ENCODE measurements around the gene FAM221A. TPM values are rescaled to one million over a fixed set of nuclear protein-coding genes. Genes with fewer than 3 reads are reported as not detected.

FAM221A gene
- total RNA-seq, 4 donors from 2014 or later: 2.2 to 3.8 (median 2.5) TPM

DNA sequence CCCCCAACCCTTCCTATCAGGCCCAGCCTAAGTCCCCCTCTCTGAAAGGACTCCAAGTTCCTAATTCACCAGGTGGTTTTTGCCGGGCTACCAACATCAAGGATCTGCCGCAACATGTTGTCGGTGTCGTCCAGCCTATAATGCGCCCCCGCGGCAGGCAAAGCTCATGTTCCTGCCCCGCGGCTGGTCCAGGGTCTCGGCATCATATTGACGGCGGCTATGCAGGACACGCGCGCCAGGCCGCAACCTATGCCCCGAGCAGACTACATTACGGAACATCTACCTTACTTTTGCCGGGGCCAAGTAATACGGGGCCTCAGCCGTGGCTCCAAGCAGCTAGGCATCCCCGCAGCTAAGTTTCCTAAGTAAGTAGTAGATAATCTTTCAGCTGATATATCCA lies 24.6 kb upstream of the FAM221A start:
- Histone ChIP-seq H3K27me3 (no peaks in the 10 kb centered on the region), H3K27ac (no peak overlapping the region), H3K4me1 (no peaks in the 10 kb centered on the region), H3K9me3 (no peaks in the 10 kb centered on the region), H3K36me3 (no peaks in the 10 kb centered on the region), H3K4me3 (no peak overlapping the region)
- DNase-seq: no peak
- intact Hi-C loops (cut with DNase I; ENCODE audit: low total_unique reads) (no loop called here), in situ Hi-C loops (cut with MboI; ENCODE audit: low sequenced_read_pairs in 4 of 4) (no loop called here)
- ATAC-seq: no peak
- no peak for TF ChIP-seq CTCF (IDR thresholded peaks at IDR 0.05 in 4 of 5, conservative IDR thresholded peaks at IDR 0.05 in 1 of 5)
- no peak for TF ChIP-seq POLR2A (IDR thresholded peaks at IDR 0.05)

DNA sequence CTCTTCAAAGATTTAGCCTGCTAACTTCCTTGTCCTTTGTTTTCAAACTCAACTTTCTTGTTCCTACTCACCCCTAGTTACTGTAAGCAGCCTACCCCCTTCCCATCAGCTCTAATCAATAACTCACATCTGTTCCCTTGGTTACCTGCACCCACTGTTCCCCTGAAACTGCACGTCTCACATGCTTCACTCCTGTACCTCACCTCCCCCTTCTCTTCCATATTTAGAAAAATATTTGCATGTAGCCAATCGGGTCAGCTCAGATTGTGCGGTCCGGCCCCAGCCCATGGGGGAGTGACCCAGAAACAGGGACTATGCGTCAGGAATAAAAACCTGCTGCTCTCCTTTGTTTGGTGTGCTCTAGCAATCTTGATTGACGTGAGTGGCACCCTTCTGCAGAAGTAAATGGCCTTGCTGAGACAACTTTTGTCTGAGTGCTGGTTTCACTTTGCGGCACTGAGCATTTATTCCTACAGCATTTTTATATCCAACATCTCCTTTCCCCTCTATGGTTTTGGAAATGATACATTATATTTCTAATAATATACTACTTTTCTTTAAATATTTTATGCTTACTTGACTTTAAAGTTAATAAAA lies 21.1 kb upstream of the FAM221A start:
- ATAC-seq (no peak), DNase-seq (no peak)
- no peaks in the 10 kb centered on the region for H3K4me1 ChIP-seq
- intact Hi-C loops (cut with DNase I; ENCODE audit: low total_unique reads): no loop called here
- no peak overlapping the region for H3K27ac ChIP-seq
- no peaks in the 10 kb centered on the region for H3K36me3 ChIP-seq
- H3K27me3 ChIP-seq: no peaks in the 10 kb centered on the region
- in situ Hi-C loops (cut with MboI; ENCODE audit: low sequenced_read_pairs in 4 of 4): no loop called here
- no peaks in the 10 kb centered on the region for H3K9me3 ChIP-seq
- TF ChIP-seq CTCF (IDR thresholded peaks at IDR 0.05 in 4 of 5, conservative IDR thresholded peaks at IDR 0.05 in 1 of 5) (no peak), POLR2A (IDR thresholded peaks at IDR 0.05) (no peak)
- H3K4me3 ChIP-seq: no peak overlapping the region

DNA sequence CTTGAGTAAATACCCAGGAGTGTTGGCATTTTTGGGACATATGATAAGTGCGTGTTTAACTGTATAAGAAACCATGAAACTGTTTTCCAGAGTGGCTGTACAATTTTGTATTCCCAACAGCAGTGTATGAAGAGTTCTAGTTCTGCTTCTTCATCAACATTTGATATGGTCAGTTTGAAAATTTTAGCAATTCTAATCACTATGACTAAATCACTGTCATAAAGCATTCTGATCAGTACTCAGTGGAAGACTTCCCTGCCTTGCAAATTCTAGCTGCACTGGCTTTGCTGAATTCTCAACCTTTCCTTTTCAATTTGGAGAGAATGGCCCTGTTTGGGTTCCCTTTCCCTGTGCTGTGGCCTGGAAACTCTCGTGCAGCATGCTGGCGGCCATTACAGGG lies 18.6 kb upstream of the FAM221A start:
- TF ChIP-seq CTCF (IDR thresholded peaks at IDR 0.05 in 4 of 5, conservative IDR thresholded peaks at IDR 0.05 in 1 of 5) (no peak), POLR2A (IDR thresholded peaks at IDR 0.05) (no peak)
- no peaks in the 10 kb centered on the region for H3K36me3 ChIP-seq
- intact Hi-C loops (cut with DNase I; ENCODE audit: low total_unique reads) (no loop called here), in situ Hi-C loops (cut with MboI; ENCODE audit: low sequenced_read_pairs in 4 of 4) (no loop called here)
- H3K27me3 ChIP-seq: no peaks in the 10 kb centered on the region
- ATAC-seq: no peak
- H3K27ac ChIP-seq: no peak overlapping the region
- H3K4me3 ChIP-seq: no peak overlapping the region
- H3K9me3 ChIP-seq: no peaks in the 10 kb centered on the region
- DNase-seq: no peak
- H3K4me1 ChIP-seq: no peaks in the 10 kb centered on the region

DNA sequence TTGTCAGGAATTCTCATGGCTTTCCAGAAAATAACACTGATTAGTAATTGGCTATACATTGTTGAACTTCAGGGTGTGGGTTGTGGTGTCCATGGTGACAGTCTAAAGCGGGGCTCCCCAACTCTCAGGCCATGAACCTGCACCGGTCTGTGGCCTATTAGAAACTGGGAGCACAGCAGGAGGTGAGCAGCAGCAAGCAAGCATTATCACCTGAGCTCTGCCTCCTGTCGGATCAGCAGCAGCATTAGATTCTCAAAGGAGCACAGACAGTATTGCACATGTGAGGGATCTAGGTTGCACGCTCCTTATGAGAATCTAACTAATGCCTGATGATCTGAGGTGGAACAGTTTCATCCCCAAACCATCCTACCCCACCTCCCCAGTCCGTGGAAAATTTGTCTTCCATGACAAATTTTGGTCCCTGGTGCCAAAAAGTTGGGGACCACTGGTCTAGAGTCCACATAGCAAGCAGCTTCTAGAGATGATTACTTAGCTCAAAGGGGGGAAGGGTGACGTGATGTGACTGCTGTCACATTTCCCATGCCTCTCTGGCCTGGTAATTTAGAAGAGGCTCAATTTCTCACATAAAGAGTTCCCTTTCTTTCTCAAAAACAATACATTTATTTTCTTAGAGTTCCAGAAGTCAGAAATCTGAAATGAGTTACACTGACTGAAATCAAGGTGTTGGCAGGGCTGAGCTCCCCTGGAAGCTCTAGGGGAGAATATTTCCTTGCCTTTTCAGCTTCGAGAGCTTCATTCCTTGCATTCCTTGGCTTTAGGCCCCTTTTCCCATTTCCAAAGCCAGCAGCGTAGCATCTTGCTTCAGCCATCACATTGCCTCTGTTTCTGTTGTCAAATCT lies 17.6 kb upstream of the FAM221A start:
- Histone ChIP-seq H3K27ac (no peak overlapping the region), H3K9me3 (no peaks in the 10 kb centered on the region), H3K36me3 (no peaks in the 10 kb centered on the region), H3K27me3 (no peaks in the 10 kb centered on the region), H3K4me1 (no peaks in the 10 kb centered on the region), H3K4me3 (no peak overlapping the region)
- TF ChIP-seq POLR2A (IDR thresholded peaks at IDR 0.05): no peak
- no peak for TF ChIP-seq CTCF (IDR thresholded peaks at IDR 0.05 in 4 of 5, conservative IDR thresholded peaks at IDR 0.05 in 1 of 5)
- DNase-seq (no peak), ATAC-seq (no peak)
- in situ Hi-C loops (cut with MboI; ENCODE audit: low sequenced_read_pairs in 4 of 4) (no loop called here), intact Hi-C loops (cut with DNase I; ENCODE audit: low total_unique reads) (no loop called here)

All from gastrocnemius medialis (tissue), 4 donors.